K562 (cell line): ENCODE data around the gene TRPM2. TPM values are rescaled to one million over a fixed set of nuclear protein-coding genes. Genes with fewer than 3 reads are reported as not detected.

ENCODE experiments used
- CEBPZ ChIP-seq: fragments of 150-350 bp; IDR thresholded peaks from 2 replicates; pipeline ENCODE4 v1.6.1; 2014; ENCODE audit warnings: low read depth, mild to moderate bottlenecking, low read length, borderline replicate concordance
- ETV6 ChIP-seq, 3 experiments: fragments of 150-350 bp in 1 of 3; sonication (generic) in 1 of 3; formaldehyde crosslinking in 1 of 3; IDR thresholded peaks; 2 replicates each; pipeline versions ENCODE4 v1.6.1 to v1.8.0; 2014 to 2022; ENCODE audit warnings: borderline replicate concordance in 2 of 3, low read depth in 2 of 3, antibody characterized with exemption in 1 of 3, low read length in 1 of 3, mild to moderate bottlenecking in 1 of 3, missing genetic modification reagents in 1 of 3
- GABPB1 ChIP-seq: sonication (generic); formaldehyde crosslinking; IDR thresholded peaks from 2 replicates; pipeline ENCODE4 v1.8.0; 2022; ENCODE audit warnings: mild to moderate bottlenecking, missing genetic modification reagents
- POLR2G ChIP-seq: fragments of 200-400 bp; formaldehyde crosslinking; IDR thresholded peaks from 2 replicates; pipeline ENCODE4 v1.6.1; 2017; ENCODE audit warnings: low read depth, mild to moderate bottlenecking, antibody characterized with exemption, low read length, moderate library complexity
- RBM15 ChIP-seq: fragments of 200-400 bp; formaldehyde crosslinking; IDR thresholded peaks from 2 replicates; pipeline ENCODE4 v1.6.1; 2018; ENCODE audit warnings: mild to moderate bottlenecking, low read length, moderate library complexity; ENCODE audit not compliant: insufficient read depth
- SUPT5H ChIP-seq: fragments of 450-650 bp; IDR thresholded peaks from 2 replicates; pipeline ENCODE4 v1.6.1; 2016
- TFE3 ChIP-seq: fragments of 450-650 bp; formaldehyde crosslinking; IDR thresholded peaks from 2 replicates; pipeline ENCODE4 v1.4.0; 2020; ENCODE audit warnings: mild to moderate bottlenecking, mixed read lengths
- ZKSCAN3 ChIP-seq: fragments of 250-450 bp; sonication (Bioruptor Pico); IDR thresholded peaks from 2 replicates; pipeline ENCODE4 v1.4.0; 2020
- ZNF224 ChIP-seq: sonication (generic); formaldehyde crosslinking; IDR thresholded peaks from 2 replicates; pipeline ENCODE4 v1.8.0; 2022; ENCODE audit warnings: mild to moderate bottlenecking, missing genetic modification reagents
- ZNF263 ChIP-seq: sonication (generic); formaldehyde crosslinking; IDR thresholded peaks from 2 replicates; pipeline ENCODE4 v1.8.0; 2022; ENCODE audit warnings: mild to moderate bottlenecking, missing genetic modification reagents, borderline replicate concordance
- ZNF398 ChIP-seq: fragments of 250-450 bp; sonication (Bioruptor Pico); IDR thresholded peaks from 2 replicates; pipeline ENCODE4 v1.8.0; 2021; ENCODE audit warnings: moderate library complexity, mild to moderate bottlenecking, inconsistent platforms
- ZNF592 ChIP-seq: fragments of 450-650 bp; IDR thresholded peaks from 2 replicates; pipeline ENCODE4 v1.6.1; 2017; ENCODE audit warnings: antibody characterized with exemption, mild to moderate bottlenecking
- ZNF668 ChIP-seq: fragments of 250-450 bp; sonication (Bioruptor Pico); IDR thresholded peaks from 2 replicates; pipeline ENCODE4 v1.8.0; 2022; ENCODE audit warnings: mild to moderate bottlenecking, inconsistent platforms
- ZNF695 ChIP-seq: fragments of 450-650 bp; formaldehyde crosslinking; IDR thresholded peaks from 2 replicates; pipeline ENCODE4 v1.4.0; 2020; ENCODE audit warnings: mild to moderate bottlenecking, moderate library complexity
- ZNF699 ChIP-seq: fragments of 250-450 bp; sonication (Bioruptor Pico); IDR thresholded peaks from 2 replicates; pipeline ENCODE4 v1.8.0; 2021; ENCODE audit warnings: mild to moderate bottlenecking, moderate library complexity; ENCODE audit not compliant: insufficient replicate concordance
- polyA plus RNA-seq, 8 experiments: library from polyadenylated mRNA; depleted of rRNA in 4 of 8; stranded (reverse) in 5 of 8; unstranded in 3 of 8; fragments of >200 nt; fragmentation: Nextera tagmentation in 2 of 8; fragmentation: Illumina TruSeq in 1 of 8; extraction: Ambion mirVana in 2 of 8; extraction: Trizol in 1 of 8; gene quantifications; 2 replicates each; pipeline versions ENCODE4 v1.2.1 to v1.2.3, GENCODE V29; 2011 to 2014; ENCODE audit warnings: inconsistent platforms in 1 of 8, missing spikeins in 1 of 8
- total RNA-seq, 7 experiments: library from RNA; depleted of rRNA in 6 of 7; stranded (reverse); fragments of >200 nt in 6 of 7; fragmentation: Illumina TruSeq in 2 of 7; extraction: Trizol in 2 of 7; gene quantifications; 2 replicates each; pipeline versions ENCODE4 v1.2.1 to v1.2.3, GENCODE V29; 2011 to 2021; ENCODE audit warnings: low replicate concordance in 1 of 7

The TRPM2 gene
- total and polyA plus RNA-seq, 9 of the 15 experiments (the other 6 are each of a cell fraction or from before 2014, with no cell fraction given), result 0.33 to 2.1 (median 0.98) TPM; not detected in 2

- TF ChIP-seq RBM15 (no peak), ZNF263 (CRISPR knock-in tag) (no peak), ZNF398 (CRISPR knock-in tag) (no peak), ZNF592 (no peak), ZNF224 (CRISPR knock-in tag) (no peak), ZNF699 (CRISPR knock-in tag) (no peak), POLR2G (peak; percentile 57), SUPT5H (peak; percentile 48; the same call in 1 of the 2 replicates), ZNF695 (CRISPR knock-in tag) (no peak), ZNF668 (CRISPR knock-in tag) (no peak), ETV6 (IDR thresholded peaks at IDR 0.05; ENCODE audit: borderline replicate concordance in 1 of 2, low read depth in 2 of 2, low read length in 1 of 2) (no peak), ETV6 (CRISPR knock-in tag; IDR thresholded peaks at IDR 0.05; ENCODE audit: borderline replicate concordance) (no peak), TFE3 (CRISPR knock-in tag) (no peak), ZKSCAN3 (CRISPR knock-in tag) (no peak), CEBPZ (no peak), GABPB1 (CRISPR knock-in tag) (no peak)
Measured at GRCh38 chr21:44328242-44328895, 25.1 kb upstream of the TRPM2 start (continued).
